K562 (cell line): ENCODE results near the gene WDR55. TPM values are rescaled to one million over a fixed set of nuclear protein-coding genes. Genes with fewer than 3 reads are reported as not detected.

Experiments used
- ARID3B ChIP-seq: fragments of 250-450 bp; sonication (Bioruptor Pico); IDR thresholded peaks from 2 replicates; pipeline ENCODE4 v1.4.0; 2020; ENCODE audit warnings: borderline replicate concordance
- ATF1 ChIP-seq, 2 experiments: fragments of 450-650 bp in 1 of 2; IDR thresholded peaks; 2 replicates each; pipeline ENCODE4 v1.6.1; 2016; ENCODE audit warnings: missing compliant biosample characterization in 1 of 2, missing genetic modification characterization in 1 of 2
- CHD7 ChIP-seq: fragments of 200-600 bp; sonication (generic); IDR thresholded peaks from one replicate; pipeline ENCODE4 v1.6.1; 2012; ENCODE audit warnings: mild to moderate bottlenecking, low read depth, low read length, inconsistent platforms
- FOXP1 ChIP-seq: sonication (generic); formaldehyde crosslinking; IDR thresholded peaks from 2 replicates; pipeline ENCODE4 v1.8.0; 2022; ENCODE audit warnings: mild to moderate bottlenecking, missing genetic modification reagents
- NELFE ChIP-seq: IDR thresholded peaks from 2 replicates; pipeline ENCODE4 v1.6.1; 2011; ENCODE audit warnings: mild to moderate bottlenecking; ENCODE audit not compliant: insufficient read depth, insufficient read length
- NFYB ChIP-seq: IDR thresholded peaks from 2 replicates; pipeline ENCODE4 v1.6.1; 2011; ENCODE audit warnings: mild to moderate bottlenecking, moderate library complexity; ENCODE audit not compliant: insufficient read length; ENCODE audit errors: extremely low read depth
- NKRF ChIP-seq: fragments of 450-650 bp; IDR thresholded peaks from 2 replicates; pipeline ENCODE4 v1.6.1; 2016; ENCODE audit warnings: borderline replicate concordance
- SP2 ChIP-seq: IDR thresholded peaks from 2 replicates; pipeline ENCODE4 v1.6.1; 2011; ENCODE audit warnings: mild to moderate bottlenecking, low read depth, low read length, moderate library complexity; ENCODE audit not compliant: poor library complexity, severe bottlenecking; ENCODE audit errors: extremely low read depth
- ZBTB7A ChIP-seq: IDR thresholded peaks from 2 replicates; pipeline ENCODE4 v1.6.1; 2011; ENCODE audit warnings: low read depth, mild to moderate bottlenecking, low read length, moderate library complexity, borderline replicate concordance; ENCODE audit not compliant: control insufficient read depth
- ZNF766 ChIP-seq: fragments of 200-800 bp; sonication (Bioruptor generic); conservative IDR thresholded peaks from 2 replicates; pipeline ENCODE4 v1.6.1; 2016; ENCODE audit warnings: missing genetic modification characterization, missing compliant biosample characterization
- polyA plus RNA-seq, 8 experiments: library from polyadenylated mRNA; depleted of rRNA in 4 of 8; stranded (reverse) in 5 of 8; unstranded in 3 of 8; fragments of >200 nt; fragmentation: Nextera tagmentation in 2 of 8; fragmentation: Illumina TruSeq in 1 of 8; extraction: Ambion mirVana in 2 of 8; extraction: Trizol in 1 of 8; gene quantifications; 2 replicates each; pipeline versions ENCODE4 v1.2.1 to v1.2.3, GENCODE V29; 2011 to 2014; ENCODE audit warnings: inconsistent platforms in 1 of 8, missing spikeins in 1 of 8
- total RNA-seq, 7 experiments: library from RNA; depleted of rRNA in 6 of 7; stranded (reverse); fragments of >200 nt in 6 of 7; fragmentation: Illumina TruSeq in 2 of 7; extraction: Trizol in 2 of 7; gene quantifications; 2 replicates each; pipeline versions ENCODE4 v1.2.1 to v1.2.3, GENCODE V29; 2011 to 2021; ENCODE audit warnings: low replicate concordance in 1 of 7

WDR55 gene
- total and polyA plus RNA-seq, 9 of the 15 experiments (the other 6 are each of a cell fraction or from before 2014, with no cell fraction given): 5.2 to 45.0 (median 29.3) TPM

- TF ChIP-seq CHD7: no peak
- peak; percentile 37; the same call in 1 of the 2 replicates for TF ChIP-seq ZBTB7A
- 0 out of 2 replicates have a peak, but pooled peaks have one; percentile 54 for TF ChIP-seq FOXP1 (CRISPR knock-in tag)
- peak; percentile 4 for TF ChIP-seq SP2
- TF ChIP-seq ARID3B (CRISPR knock-in tag): no peak
- TF ChIP-seq ATF1 (CRISPR knock-in tag; IDR thresholded peaks at IDR 0.05): no peak
- TF ChIP-seq ATF1 (tag; IDR thresholded peaks at IDR 0.05): peak; percentile 69
- peak; percentile 56 for TF ChIP-seq NKRF
- TF ChIP-seq NELFE: no peak
- peak; percentile 65 for TF ChIP-seq NFYB
- peak; percentile 60; the same call in 1 of the 2 replicates for TF ChIP-seq ZNF766
Measured at GRCh38 chr5:140700177-140701144, 35.8 kb downstream of the WDR55 start, which contains the start of gene ZMAT2 (continued).
